Esophagus squamous epithelium (tissue), 5 donors: ENCODE measurements around the gene BABAM1. TPM values are rescaled to one million over a fixed set of nuclear protein-coding genes. Genes with fewer than 3 reads are reported as not detected.

Experiments
- DNase-seq: peaks from one replicate; lab custom pipeline; 2025; lab: John Stamatoyannopoulos, UW
- H3K27ac ChIP-seq, 4 donors: fragments of 200-600 bp; sonication (generic); one replicate each; pipeline ENCODE4 v1.5.1; 2016 to 2019; ENCODE audit warnings: mild to moderate bottlenecking in 1 of 4
- H3K27me3 ChIP-seq, 4 donors: fragments of 200-600 bp; sonication (generic); 1 replicate in 3 of 4; 2 replicates in 1 of 4; pipeline versions ENCODE4 v1.5.1 to v1.6.0; 2017 to 2021; ENCODE audit warnings: antibody characterized with exemption in 1 of 4
- H3K36me3 ChIP-seq, 3 donors: fragments of 200-600 bp; sonication (generic); one replicate each; pipeline ENCODE4 v1.5.1; 2016 to 2019
- H3K4me1 ChIP-seq, 3 donors: fragments of 200-600 bp; sonication (generic); one replicate each; pipeline ENCODE4 v1.5.1; 2017 to 2019
- H3K4me3 ChIP-seq, 4 donors: fragments of 200-600 bp; sonication (generic); 1 replicate in 3 of 4; 2 replicates in 1 of 4; pipeline ENCODE4 v1.5.1; 2016 to 2019; ENCODE audit warnings: mild to moderate bottlenecking in 2 of 4, moderate library complexity in 1 of 4
- H3K9me3 ChIP-seq, 3 donors: fragments of 200-600 bp; sonication (generic); one replicate each; pipeline ENCODE4 v1.5.1; 2016 to 2019
- CTCF ChIP-seq, 6 experiments: fragments of 450-650 bp in 4 of 6; fragments of 200-600 bp in 2 of 6; sonication (generic) in 2 of 6; IDR thresholded peaks; one replicate each; pipeline ENCODE4 v1.5.1; 2016 to 2019; ENCODE audit warnings: antibody characterized with exemption in 6 of 6, mild to moderate bottlenecking in 4 of 6, moderate library complexity in 4 of 6
- POLR2A ChIP-seq, 4 donors: fragments of 450-650 bp; IDR thresholded peaks; one replicate each; pipeline ENCODE4 v1.6.1; 2017; ENCODE audit warnings: antibody characterized with exemption in 4 of 4, mild to moderate bottlenecking in 4 of 4, moderate library complexity in 3 of 4
- WGBS, 2 donors: methylation state at CpG; one replicate each; pipeline ENCODE4 v1.1.5; 2018; 5-methylcytosine and 5-hydroxymethylcytosine counted together
- intact Hi-C: fragments of 100-400 bp; cut with DNase I; formaldehyde crosslinking; loops from one replicate; pipeline ENCODE4 v1.15.0; 2022
- total RNA-seq, 4 donors: library from RNA; depleted of rRNA; stranded (reverse); fragments of >200 nt; gene quantifications; one replicate each; pipeline ENCODE4 v1.1.0, GENCODE V29; 2016
- donor health status: DM: yes; HTN: yes; CAD: no.

Gene BABAM1
- total RNA-seq, 4 donors from 2014 or later, result 29.1 to 55.8 (median 53.1) TPM

GRCh38 chr19:17302391-17303166, 35.3 kb downstream of the BABAM1 start:
- H3K4me3 ChIP-seq, result peak overlapping the region; percentile 62 to 86 (median 81)
- no peaks in the 10 kb centered on the region for H3K9me3 ChIP-seq
- no peaks in the 10 kb centered on the region for H3K27me3 ChIP-seq
- H3K36me3 ChIP-seq, result peaks cover 0 to 25% (median 0%) of the 10 kb centered on the region in 3 donors
- WGBS, 2 donors, result 0% methylated on average over 2 of the region's 29 CpGs; no CpG with 5 or more reads in 1 of the 2 donors
- TF ChIP-seq CTCF (IDR thresholded peaks at IDR 0.05) (no peak), POLR2A (IDR thresholded peaks at IDR 0.05) (no peak)
- H3K27ac ChIP-seq, result peak overlapping the region; percentile 74 to 94 (median 82)
- DNase-seq, result no peak
- H3K4me1 ChIP-seq, result peaks cover 17 to 62% (median 36%) of the 10 kb centered on the region in 3 donors
- intact Hi-C loops, result no loop called here

GRCh38 chr19:17303167-17303939, 36.1 kb downstream of the BABAM1 start, which contains the start of gene ABHD8:
TSS of gene ABHD8 (minus strand) at chr19:17303425. CDS start at chr19:17301616, 1,809 bp downstream.
- no peaks in the 10 kb centered on the region for H3K9me3 ChIP-seq
- peak in 2 of 4 donors; percentile 22 to 47 for TF ChIP-seq POLR2A (IDR thresholded peaks at IDR 0.05)
- TF ChIP-seq CTCF (IDR thresholded peaks at IDR 0.05), result peak; percentile 45 to 75 (median 60)
- no peaks in the 10 kb centered on the region for H3K27me3 ChIP-seq
- 3 to 11% methylated on average over 5 to 6 of the region's 52 CpGs for WGBS, 2 donors
- H3K36me3 ChIP-seq, result peaks cover 0 to 17% (median 0%) of the 10 kb centered on the region in 3 donors
- DNase-seq, result peak; percentile 68
- peak within 1 kb of the TSS; percentile 75 to 94 (median 90) for H3K27ac ChIP-seq
- H3K4me3 ChIP-seq, result peak within 1 kb of the TSS; percentile 62 to 86 (median 81)
- H3K4me1 ChIP-seq, result peaks cover 17 to 66% (median 36%) of the 10 kb centered on the region in 3 donors
- intact Hi-C loops, result no loop called here

- WGBS, 2 donors, result 56 to 71% methylated on average over 4 to 12 of the region's 12 CpGs
- TF ChIP-seq POLR2A (IDR thresholded peaks at IDR 0.05), result no peak
- no peak for TF ChIP-seq CTCF (IDR thresholded peaks at IDR 0.05)
- peaks cover 18 to 72% (median 40%) of the 10 kb centered on the region in 3 donors for H3K4me1 ChIP-seq
- H3K9me3 ChIP-seq, result no peaks in the 10 kb centered on the region
- peak overlapping the region in 3 of 4 donors; percentile 90 to 94 (median 90) for H3K27ac ChIP-seq
- peak overlapping the region in 2 of 4 donors; percentile 80 to 82 for H3K4me3 ChIP-seq
- no peaks in the 10 kb centered on the region for H3K27me3 ChIP-seq
- DNase-seq, result no peak
- H3K36me3 ChIP-seq, result peaks cover 0 to 16% (median 0%) of the 10 kb centered on the region in 3 donors
- intact Hi-C loops, result no loop called here
Measured at GRCh38 chr19:17303940-17304267, 36.7 kb downstream of the BABAM1 start.

- peaks cover 21 to 74% (median 41%) of the 10 kb centered on the region in 3 donors for H3K4me1 ChIP-seq
- intact Hi-C loops, result no loop called here
- H3K9me3 ChIP-seq, result no peaks in the 10 kb centered on the region
- peaks cover 0 to 16% (median 0%) of the 10 kb centered on the region in 3 donors for H3K36me3 ChIP-seq
- peak overlapping the region in 2 of 4 donors; percentile 63 to 70 for H3K4me3 ChIP-seq
- DNase-seq, result no peak
- H3K27me3 ChIP-seq, result no peaks in the 10 kb centered on the region
- peak overlapping the region; percentile 84 to 94 (median 90) for H3K27ac ChIP-seq
- WGBS, 2 donors, result 53 to 60% methylated on average over 12 of the region's 12 CpGs
- TF ChIP-seq CTCF (IDR thresholded peaks at IDR 0.05), result no peak
- no peak for TF ChIP-seq POLR2A (IDR thresholded peaks at IDR 0.05)
Measured at GRCh38 chr19:17304386-17305215, 37.4 kb downstream of the BABAM1 start.
